Dendritic cell treated with granulocyte-macrophage colony-stimulating factor and Interleukin-4, amounts not matched to agents 40 ng/mL and 50 ng/mL, for 4 days (primary cell): ENCODE measurements around the gene MAFB.

Experiments used
- H3K27ac Mint-ChIP-seq: one replicate; pipeline ENCODE4 v1.8.0; 2022; ENCODE audit warnings: mild to moderate bottlenecking, mixed read lengths
- H3K27me3 Mint-ChIP-seq: one replicate; pipeline ENCODE4 v1.8.0; 2022; ENCODE audit warnings: mild to moderate bottlenecking, mixed read lengths
- H3K36me3 Mint-ChIP-seq: one replicate; pipeline ENCODE4 v1.8.0; 2022; ENCODE audit warnings: low read depth, mixed read lengths
- H3K4me1 Mint-ChIP-seq: one replicate; pipeline ENCODE4 v1.8.0; 2022; ENCODE audit warnings: low read depth, mixed read lengths
- H3K4me3 Mint-ChIP-seq: one replicate; pipeline ENCODE4 v1.8.0; 2022; ENCODE audit warnings: mild to moderate bottlenecking, moderate library complexity, mixed read lengths
- H3K9me3 Mint-ChIP-seq: one replicate; pipeline ENCODE4 v1.8.0; 2022; ENCODE audit warnings: mixed read lengths
- intact Hi-C: fragments of 100-400 bp; cut with micrococcal nuclease; formaldehyde crosslinking; loops from one replicate; pipeline ENCODE4 v1.15.0; 2022

The MAFB gene

DNA sequence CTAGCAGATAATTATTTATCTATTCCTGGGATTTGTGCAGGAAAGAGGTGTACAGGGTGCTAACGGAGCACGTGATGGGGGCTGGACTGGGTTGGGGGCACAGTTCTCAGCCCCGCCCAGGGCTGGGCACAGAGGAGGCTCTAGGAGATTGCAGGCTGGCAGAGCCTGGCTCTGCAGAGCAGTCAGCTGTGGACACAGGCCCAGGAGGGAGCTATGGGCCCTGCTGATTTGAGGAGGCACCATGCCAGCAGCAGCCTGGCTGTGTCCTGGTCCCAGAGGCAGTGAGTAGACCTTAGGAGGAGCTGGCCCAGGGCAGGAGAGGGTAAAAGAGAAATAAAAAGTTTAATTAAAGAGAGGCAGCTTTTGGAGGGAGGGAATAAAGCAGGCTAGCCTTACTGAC, 19.3 kb downstream of the MAFB start:
- Mint-ChIP-seq H3K36me3 (no peaks in the 10 kb centered on the region), H3K9me3 (no peaks in the 10 kb centered on the region), H3K4me1 (peaks cover 5% of the 10 kb centered on the region), H3K4me3 (no peak overlapping the region), H3K27ac (no peak overlapping the region), H3K27me3 (peaks cover 24% of the 10 kb centered on the region)
- intact Hi-C loops: no loop called here

DNA sequence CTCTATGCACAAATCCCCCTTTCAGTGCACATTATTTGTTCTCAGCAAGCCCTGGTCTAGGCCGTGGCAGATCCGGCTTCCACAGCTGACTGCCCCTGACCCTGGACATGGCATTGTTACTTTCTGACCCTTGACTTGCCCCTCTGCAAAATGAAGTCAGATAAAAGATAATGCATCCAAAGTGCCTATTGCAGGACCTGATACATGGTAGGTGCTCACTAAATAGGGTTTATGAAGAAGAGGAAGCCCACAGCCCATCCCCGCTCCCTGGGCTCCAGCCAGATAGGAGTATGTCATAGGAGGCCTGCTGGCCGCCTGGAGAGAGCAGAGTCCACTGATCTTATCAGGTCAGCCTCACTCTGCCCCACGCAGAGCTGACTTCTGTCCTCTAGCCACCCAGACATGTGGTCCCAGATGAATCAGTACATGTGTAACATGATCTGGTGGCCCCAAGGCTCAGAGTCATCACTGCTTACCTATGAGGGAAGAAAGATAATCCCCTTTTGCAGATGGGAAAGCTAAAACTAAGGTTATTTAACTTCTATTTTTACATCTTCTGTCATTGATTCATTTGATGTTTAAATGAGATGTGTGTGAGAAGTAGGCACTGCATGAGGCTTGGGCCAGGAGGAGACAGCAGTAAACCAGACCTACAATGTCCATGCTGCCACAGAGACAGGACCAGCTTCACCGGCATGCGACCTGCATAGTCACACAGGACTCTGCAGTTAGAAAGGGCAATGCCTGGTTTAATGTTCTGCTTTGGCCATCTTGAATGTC, 20.4 kb downstream of the MAFB start:
- no peaks in the 10 kb centered on the region for H3K36me3 Mint-ChIP-seq
- intact Hi-C loops: no loop called here
- peaks cover 21% of the 10 kb centered on the region for H3K27me3 Mint-ChIP-seq
- H3K27ac Mint-ChIP-seq: no peak overlapping the region
- H3K4me1 Mint-ChIP-seq: peaks cover 5% of the 10 kb centered on the region
- H3K4me3 Mint-ChIP-seq: no peak overlapping the region
- H3K9me3 Mint-ChIP-seq: no peaks in the 10 kb centered on the region

DNA sequence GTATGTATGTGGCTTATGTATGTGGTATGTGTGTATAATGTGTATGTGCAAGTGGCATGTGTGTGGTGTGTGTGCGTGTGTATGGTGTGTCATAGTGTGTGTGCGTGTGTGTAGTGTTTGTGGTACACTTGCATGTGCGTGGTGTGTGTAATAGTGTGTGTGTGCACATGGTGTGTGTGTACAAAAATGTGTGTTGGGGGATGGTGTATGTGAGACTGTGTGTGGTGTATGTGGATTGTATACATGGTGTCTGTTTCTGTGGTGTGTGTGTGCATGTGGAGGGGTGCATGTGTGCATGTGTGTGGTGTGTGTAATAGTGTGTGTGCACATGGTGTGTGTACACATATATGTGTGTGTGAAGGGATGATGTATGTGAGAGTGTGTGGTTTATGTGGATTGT, 21.5 kb downstream of the MAFB start:
- H3K4me1 Mint-ChIP-seq: peaks cover 5% of the 10 kb centered on the region
- intact Hi-C loops: no loop called here
- H3K36me3 Mint-ChIP-seq: no peaks in the 10 kb centered on the region
- H3K27ac Mint-ChIP-seq: no peak overlapping the region
- H3K27me3 Mint-ChIP-seq: peaks cover 22% of the 10 kb centered on the region
- H3K9me3 Mint-ChIP-seq: no peaks in the 10 kb centered on the region
- no peak overlapping the region for H3K4me3 Mint-ChIP-seq

DNA sequence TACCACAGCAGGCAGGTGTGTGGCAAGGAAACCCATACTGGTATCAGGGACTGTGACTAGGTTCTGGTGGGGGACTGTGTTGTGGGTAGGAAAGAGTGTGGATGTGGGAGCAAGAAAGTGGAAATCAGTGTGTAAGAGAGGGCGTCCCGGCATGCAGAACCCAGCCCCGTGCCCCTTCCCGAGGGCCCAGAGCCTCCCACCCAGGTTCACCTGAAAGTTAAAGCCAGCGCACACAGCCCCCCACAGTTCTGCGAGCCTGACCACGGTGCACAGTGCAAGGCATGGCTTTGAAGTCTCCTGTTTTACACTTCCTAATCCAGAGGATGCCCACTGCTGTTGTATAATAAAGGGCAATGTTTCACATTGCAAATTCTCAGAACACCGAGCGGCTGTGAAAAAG, 22.7 kb downstream of the MAFB start:
- no peaks in the 10 kb centered on the region for H3K36me3 Mint-ChIP-seq
- peaks cover 20% of the 10 kb centered on the region for H3K27me3 Mint-ChIP-seq
- H3K27ac Mint-ChIP-seq: no peak overlapping the region
- intact Hi-C loops: no loop called here
- H3K4me1 Mint-ChIP-seq: peaks cover 5% of the 10 kb centered on the region
- no peak overlapping the region for H3K4me3 Mint-ChIP-seq
- no peaks in the 10 kb centered on the region for H3K9me3 Mint-ChIP-seq

DNA sequence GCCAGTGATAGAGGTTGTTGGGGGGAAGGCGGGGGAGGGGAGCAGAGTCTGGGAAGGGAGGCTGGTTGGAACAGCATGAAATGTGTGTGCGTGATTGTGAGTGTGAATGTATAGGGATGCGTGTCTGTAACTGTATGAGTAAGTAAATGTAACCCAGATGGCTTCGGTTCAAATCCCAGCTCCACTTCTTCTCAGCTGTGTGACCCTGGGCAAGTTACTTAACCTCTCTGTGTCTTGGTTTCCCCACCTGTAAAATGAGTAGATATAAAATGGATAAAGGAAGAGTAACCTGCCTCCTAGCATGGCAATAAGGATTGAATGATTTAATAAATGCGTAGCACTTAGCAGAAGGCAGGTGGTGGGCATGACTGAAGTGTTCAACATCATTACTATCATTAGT, 24.1 kb downstream of the MAFB start:
- no peak overlapping the region for H3K4me3 Mint-ChIP-seq
- H3K27me3 Mint-ChIP-seq: peaks cover 23% of the 10 kb centered on the region
- H3K27ac Mint-ChIP-seq: no peak overlapping the region
- intact Hi-C loops: no loop called here
- no peaks in the 10 kb centered on the region for H3K4me1 Mint-ChIP-seq
- H3K9me3 Mint-ChIP-seq: no peaks in the 10 kb centered on the region
- H3K36me3 Mint-ChIP-seq: no peaks in the 10 kb centered on the region

DNA sequence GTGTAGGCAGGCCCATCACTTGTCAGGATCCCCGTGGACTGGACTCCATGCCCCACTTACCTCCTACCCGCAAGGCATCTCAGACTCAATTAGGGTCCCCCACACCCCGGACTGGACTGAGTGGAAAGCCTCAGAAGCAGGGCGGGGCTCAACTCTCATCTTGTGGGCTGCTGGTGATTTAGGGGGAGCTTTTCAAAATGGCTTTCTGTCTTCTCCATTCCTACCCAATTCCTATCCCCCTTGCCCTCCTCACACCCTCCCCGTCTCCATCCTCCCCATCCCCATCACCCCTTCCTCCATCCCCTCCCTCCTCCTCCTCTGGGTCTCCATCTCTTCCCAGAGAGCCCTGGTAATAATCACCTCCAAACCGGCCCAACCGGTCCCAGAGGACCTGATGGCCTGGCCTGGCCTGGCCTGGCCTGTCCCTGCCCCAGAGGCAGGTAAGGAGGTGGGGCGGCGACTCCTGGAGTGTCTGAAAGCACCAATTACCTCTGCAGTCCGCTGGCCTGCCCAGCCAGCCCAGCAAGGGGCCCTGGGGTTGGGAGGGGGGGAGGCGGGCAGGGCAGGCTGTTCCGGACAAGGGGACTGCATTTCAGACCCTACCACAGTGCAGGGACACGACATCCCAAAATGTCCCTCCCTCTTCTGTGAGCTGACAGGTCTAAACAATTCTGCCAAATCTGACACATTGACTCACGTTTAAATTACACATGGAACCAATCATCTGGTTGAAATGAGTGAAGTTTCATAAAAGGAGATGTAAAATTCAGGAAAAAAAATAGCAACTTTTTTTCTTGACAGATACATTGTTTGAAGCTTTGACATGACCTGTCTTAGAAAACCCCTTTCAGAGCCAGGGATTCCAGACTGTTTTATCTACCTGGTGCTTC, 24.8 kb downstream of the MAFB start:
- intact Hi-C loops: no loop called here
- Mint-ChIP-seq H3K4me1 (no peaks in the 10 kb centered on the region), H3K27me3 (peaks cover 28% of the 10 kb centered on the region)

DNA sequence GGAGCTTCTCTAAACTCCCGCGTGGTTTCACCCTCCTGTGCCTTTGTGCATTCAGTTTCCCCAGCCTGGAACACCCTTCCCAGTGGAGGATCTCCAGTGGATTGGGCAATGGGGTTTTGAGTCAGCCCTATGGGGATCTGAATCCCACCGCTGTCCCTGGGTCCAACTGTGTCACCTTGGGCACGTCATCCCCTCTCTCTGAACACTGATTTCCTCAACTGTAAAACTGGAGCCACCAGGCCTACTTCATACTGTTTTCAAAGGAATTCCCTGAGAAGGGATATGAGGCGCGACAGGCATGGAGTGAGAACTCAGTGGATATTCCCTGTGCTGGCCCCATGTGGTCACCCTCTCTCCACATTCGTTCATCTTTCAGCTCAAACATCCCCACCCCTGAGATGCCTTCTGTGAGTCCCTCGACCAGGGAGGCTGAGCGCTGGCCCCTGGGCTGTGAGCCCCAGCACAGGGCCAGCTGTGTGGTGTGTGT, 25.7 kb downstream of the MAFB start:
- Mint-ChIP-seq H3K36me3 (no peaks in the 10 kb centered on the region), H3K9me3 (no peaks in the 10 kb centered on the region), H3K27me3 (peaks cover 31% of the 10 kb centered on the region), H3K4me1 (no peaks in the 10 kb centered on the region), H3K27ac (no peak overlapping the region), H3K4me3 (no peak overlapping the region)
- intact Hi-C loops: no loop called here

More for the DNA sequence above, 24.8 kb downstream of the MAFB start:
- no peaks in the 10 kb centered on the region for H3K9me3 Mint-ChIP-seq
- H3K27ac Mint-ChIP-seq: no peak overlapping the region
- no peaks in the 10 kb centered on the region for H3K36me3 Mint-ChIP-seq
- no peak overlapping the region for H3K4me3 Mint-ChIP-seq

DNA sequence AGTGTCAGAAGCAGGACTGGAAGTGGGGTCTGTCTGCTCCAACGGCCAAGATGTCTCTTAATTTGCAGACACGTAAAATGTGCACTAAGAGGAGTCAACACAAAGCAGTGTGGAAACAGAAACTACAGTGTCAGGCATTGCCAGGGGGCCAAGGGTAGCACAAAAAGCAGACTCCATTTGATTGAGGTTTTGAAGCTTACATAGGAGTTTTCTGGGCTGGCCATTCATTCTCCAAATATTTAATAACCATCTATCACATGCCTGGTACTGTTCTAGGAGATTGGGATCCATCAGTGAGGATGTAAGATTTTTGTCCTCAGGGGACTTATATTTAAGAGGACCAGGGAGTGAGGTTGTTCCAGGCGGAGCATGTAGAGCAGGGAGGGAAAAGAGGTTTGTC, 29.5 kb downstream of the MAFB start:
- H3K4me1 Mint-ChIP-seq: no peaks in the 10 kb centered on the region
- H3K27ac Mint-ChIP-seq: no peak overlapping the region
- no peaks in the 10 kb centered on the region for H3K36me3 Mint-ChIP-seq
- no peaks in the 10 kb centered on the region for H3K9me3 Mint-ChIP-seq
- intact Hi-C loops: no loop called here
- peaks cover 30% of the 10 kb centered on the region for H3K27me3 Mint-ChIP-seq
- H3K4me3 Mint-ChIP-seq: no peak overlapping the region

DNA sequence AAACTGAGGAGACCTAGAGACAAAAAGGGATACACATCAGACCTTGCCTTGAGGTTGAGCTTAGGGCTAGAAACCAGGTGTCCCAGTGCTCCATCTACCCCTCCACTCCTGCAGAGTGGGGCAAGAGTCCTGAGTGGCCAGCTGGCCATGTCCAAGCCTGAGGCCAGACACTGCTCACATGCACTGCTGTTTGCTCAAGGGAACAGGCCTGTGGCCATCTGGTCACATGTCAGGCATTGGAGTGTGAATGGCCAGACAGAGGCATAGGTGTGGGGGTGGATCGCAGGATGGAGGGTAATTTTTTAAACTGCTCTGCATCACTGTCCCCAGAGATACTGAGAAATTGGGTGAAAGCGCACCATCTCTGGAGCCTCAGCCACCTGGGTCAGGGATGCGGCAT, 30.5 kb downstream of the MAFB start:
- H3K36me3 Mint-ChIP-seq: no peaks in the 10 kb centered on the region
- no peaks in the 10 kb centered on the region for H3K4me1 Mint-ChIP-seq
- intact Hi-C loops: no loop called here
- no peak overlapping the region for H3K4me3 Mint-ChIP-seq
- H3K27me3 Mint-ChIP-seq: peaks cover 28% of the 10 kb centered on the region
- H3K9me3 Mint-ChIP-seq: no peaks in the 10 kb centered on the region
- no peak overlapping the region for H3K27ac Mint-ChIP-seq

DNA sequence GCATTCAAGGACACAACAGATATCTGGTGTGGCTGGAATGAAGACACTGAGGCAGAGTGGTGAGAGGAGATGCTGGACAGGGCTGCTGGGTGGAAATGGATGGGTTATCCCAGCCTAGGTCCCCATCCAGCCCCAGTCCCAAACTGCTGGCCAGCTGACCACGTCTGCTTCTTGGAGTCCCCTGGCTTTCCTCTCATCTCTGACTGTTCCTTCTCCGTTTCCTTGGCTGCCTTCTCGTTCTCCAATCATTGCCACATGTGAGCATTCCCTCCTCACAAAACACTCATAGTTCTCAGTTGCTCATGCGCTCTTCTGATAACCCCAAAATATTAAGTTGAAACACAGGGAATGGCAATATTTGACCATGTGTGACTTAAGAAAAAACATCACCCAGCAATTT, 31.5 kb downstream of the MAFB start:
- Mint-ChIP-seq H3K4me1 (peaks cover 5% of the 10 kb centered on the region), H3K36me3 (no peaks in the 10 kb centered on the region), H3K9me3 (no peaks in the 10 kb centered on the region), H3K27ac (no peak overlapping the region), H3K27me3 (peaks cover 23% of the 10 kb centered on the region), H3K4me3 (no peak overlapping the region)
- intact Hi-C loops: no loop called here

DNA sequence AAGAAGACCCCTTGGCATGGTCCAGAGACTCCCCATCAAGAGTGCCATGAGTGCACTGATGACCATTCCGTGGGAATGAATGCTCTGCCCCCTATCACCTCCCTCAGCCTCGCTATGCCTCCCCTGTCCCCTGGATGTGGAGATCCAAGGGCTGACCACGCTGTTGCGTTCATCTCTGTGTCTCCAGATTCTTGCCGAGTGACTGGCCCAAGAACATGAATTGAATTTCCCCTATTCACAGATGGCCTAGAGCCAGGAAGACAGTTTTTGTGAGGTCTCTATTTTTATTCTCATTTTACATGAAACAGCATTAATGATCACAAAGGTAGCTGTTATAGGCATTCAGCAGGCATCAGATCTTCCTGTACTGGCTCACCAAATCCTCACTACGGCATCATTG, 33.6 kb downstream of the MAFB start:
- intact Hi-C loops: no loop called here

DNA sequence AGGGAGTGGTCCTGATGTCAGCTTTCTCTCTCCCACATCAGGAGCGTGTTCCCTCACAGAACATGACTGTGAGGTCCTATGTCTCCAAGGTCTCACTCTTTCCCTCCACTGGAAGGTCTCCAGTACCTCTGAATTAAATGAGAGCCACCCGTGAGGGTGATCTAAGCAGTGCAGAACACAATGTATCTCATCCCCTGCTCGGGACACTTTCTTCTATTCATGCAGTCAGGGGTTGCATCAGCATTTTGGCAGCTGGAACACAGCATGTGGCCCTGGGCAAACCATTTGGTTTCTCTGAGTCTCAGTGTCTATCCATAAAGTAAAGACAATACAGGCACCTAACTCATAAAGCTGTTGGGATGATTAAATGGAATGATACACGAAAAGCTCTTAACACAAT, 34.2 kb downstream of the MAFB start:
- Mint-ChIP-seq H3K9me3 (no peaks in the 10 kb centered on the region), H3K4me3 (no peak overlapping the region)

More for the DNA sequence above, 33.6 kb downstream of the MAFB start:
- peaks cover 5% of the 10 kb centered on the region for H3K4me1 Mint-ChIP-seq
- H3K4me3 Mint-ChIP-seq: no peak overlapping the region
- H3K27ac Mint-ChIP-seq: no peak overlapping the region
- no peaks in the 10 kb centered on the region for H3K9me3 Mint-ChIP-seq
- H3K27me3 Mint-ChIP-seq: peaks cover 19% of the 10 kb centered on the region
- no peaks in the 10 kb centered on the region for H3K36me3 Mint-ChIP-seq

DNA sequence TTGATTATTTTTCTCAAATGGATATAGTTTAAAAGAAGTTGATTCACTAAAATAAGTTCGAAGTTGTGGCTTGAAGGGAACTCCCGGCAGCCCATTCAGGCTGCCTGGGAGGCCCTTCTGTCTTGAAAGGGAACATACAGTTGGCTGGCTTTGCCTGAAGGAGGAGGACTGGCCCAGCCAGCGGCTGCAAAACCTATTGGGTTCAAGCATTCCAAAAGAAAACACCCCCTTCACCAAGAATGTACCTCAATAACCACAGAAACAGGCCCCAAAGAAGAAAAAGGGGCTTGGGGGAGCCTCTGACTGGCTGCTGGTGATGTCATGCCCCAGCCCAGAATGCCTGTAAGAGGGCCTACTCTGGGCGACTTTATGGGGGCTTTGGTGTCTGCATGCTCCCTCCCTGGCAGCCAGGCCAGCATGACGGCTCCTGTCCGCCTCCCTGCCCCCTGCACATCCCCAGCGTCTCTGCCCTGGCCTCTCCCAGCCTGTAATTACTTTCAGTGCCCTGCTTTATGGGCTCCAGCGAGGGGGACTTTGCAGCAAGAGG, 36.5 kb downstream of the MAFB start:
- H3K27ac Mint-ChIP-seq: no peak overlapping the region
- peaks cover 5% of the 10 kb centered on the region for H3K4me1 Mint-ChIP-seq
- H3K4me3 Mint-ChIP-seq: no peak overlapping the region
- H3K27me3 Mint-ChIP-seq: peaks cover 27% of the 10 kb centered on the region
- intact Hi-C loops: no loop called here
- H3K9me3 Mint-ChIP-seq: no peaks in the 10 kb centered on the region
- H3K36me3 Mint-ChIP-seq: no peaks in the 10 kb centered on the region

More for the DNA sequence above, 34.2 kb downstream of the MAFB start:
- intact Hi-C loops: no loop called here
- H3K27ac Mint-ChIP-seq: no peak overlapping the region
- H3K27me3 Mint-ChIP-seq: peaks cover 21% of the 10 kb centered on the region
- no peaks in the 10 kb centered on the region for H3K36me3 Mint-ChIP-seq
- peaks cover 5% of the 10 kb centered on the region for H3K4me1 Mint-ChIP-seq

DNA sequence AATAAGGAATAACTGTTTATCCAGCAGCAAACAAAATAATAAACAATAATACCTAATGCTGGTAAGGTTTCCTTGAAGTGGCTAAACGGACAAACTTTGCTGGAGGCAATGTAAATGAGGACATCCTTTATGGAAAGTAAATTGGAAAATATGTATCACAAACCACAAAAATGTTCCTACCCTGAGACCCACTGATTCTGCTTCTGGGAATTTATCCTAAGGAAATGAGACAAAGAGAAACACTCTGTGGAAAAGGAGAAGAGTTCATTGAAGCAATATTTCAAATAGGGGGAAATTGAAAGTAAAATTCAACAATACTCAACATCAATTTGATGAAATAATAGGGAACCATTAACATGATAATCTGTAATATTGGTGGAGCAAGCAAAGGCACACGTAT, 37.9 kb downstream of the MAFB start:
- intact Hi-C loops: no loop called here
- Mint-ChIP-seq H3K9me3 (no peaks in the 10 kb centered on the region), H3K4me1 (peaks cover 15% of the 10 kb centered on the region), H3K4me3 (no peak overlapping the region), H3K27me3 (peaks cover 34% of the 10 kb centered on the region), H3K27ac (no peak overlapping the region), H3K36me3 (no peaks in the 10 kb centered on the region)
